GM23248 (cell line): Measurements from ENCODE around the gene PSMD6.

Experiments
- EZH2 ChIP-seq: fragments of 200-600 bp; sonication (generic); IDR thresholded peaks from 2 replicates; pipeline ENCODE4 v1.6.1; 2018; ENCODE audit warnings: antibody characterized with exemption, mild to moderate bottlenecking; ENCODE audit not compliant: insufficient read depth, poor library complexity, severe bottlenecking
- EZH2phosphoT487 ChIP-seq: fragments of 200-600 bp; sonication (generic); IDR thresholded peaks from 2 replicates; pipeline ENCODE4 v1.6.1; 2018; ENCODE audit warnings: antibody characterized with exemption, moderate library complexity, mild to moderate bottlenecking, low read depth; ENCODE audit not compliant: insufficient read depth

GRCh38 chr3:64029287-64029686, 6.0 kb upstream of the PSMD6 start:
- TF ChIP-seq EZH2 (no peak), EZH2phosphoT487 (no peak)
